Measurements from ENCODE around the gene MICB.
"Not testable (repeated sequence)": the region's sequence is repeated elsewhere in the genome, so short reads cannot be mapped to it uniquely, and the experiment has no call there.

DNA sequence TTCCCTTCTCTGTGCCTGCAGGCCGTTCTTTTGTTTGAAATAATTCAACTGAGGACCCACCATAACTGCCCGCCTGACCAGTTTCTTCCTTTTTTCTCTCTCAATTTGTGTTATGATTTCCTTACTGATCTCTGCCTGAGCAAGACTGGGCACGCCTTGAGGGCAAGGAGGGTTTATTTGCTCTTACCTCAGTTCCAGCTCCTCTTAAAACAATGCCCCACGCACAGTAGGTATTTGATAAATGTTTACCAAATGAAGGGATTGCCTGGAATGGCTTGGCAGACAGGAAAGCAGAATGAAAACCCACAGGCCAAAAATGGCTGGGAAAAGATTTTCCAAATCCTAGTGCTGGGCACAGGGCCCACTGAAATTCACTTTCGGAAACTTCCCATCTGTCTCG is 10.3 kb upstream of the MICB start:
- TF ChIP-seq FOXP2 (optimal IDR thresholded peaks at IDR 0.05; ENCODE audit: control extremely low read depth, extremely low read length, insufficient read depth); POLR2AphosphoS5 (IDR thresholded peaks at IDR 0.05; ENCODE audit: borderline replicate concordance, low read depth, low read length); EZH2 (IDR thresholded peaks at IDR 0.05): not testable (repeated sequence)
